K562 (cell line): ENCODE measurements around the gene ANKRD45. TPM values are rescaled to one million over a fixed set of nuclear protein-coding genes. Genes with fewer than 3 reads are reported as not detected.

Source experiments
- ATAC-seq: fragments of 200-7000 bp; cut with Tn5 transposase; 3 replicates; pipeline ENCODE4 v1.9.1; 2020; ENCODE audit warnings: moderate library complexity
- BruUV-seq: library from RNA; stranded (reverse); fragments of 400-500 nt; replicated peaks from 2 replicates; lab custom pipeline; 2021; lab: Mats Ljungman, UMichigan
- CTCF ChIA-PET: fragments of 300-600 bp; formaldehyde crosslinking; extraction: SDS; loops from one replicate; lab custom pipeline; 2021; ENCODE audit warnings: low intra/inter-chr PET ratio; lab: Yijun Ruan, JAX
- POLR2A ChIA-PET: fragments of 300-600, 350-650 bp; sonication (Branson Sonifier 250); formaldehyde crosslinking; extraction: SDS; loops from one replicate; lab custom pipeline; 2021; ENCODE audit warnings: antibody characterized with exemption, inconsistent platforms; lab: Yijun Ruan, JAX
- DNase-seq, 4 experiments: peaks; one replicate each; pipeline versions ENCODE4 v3.0.0 to v3.0.0-alpha.2; 2011 to 2018; ENCODE audit warnings: low spot score in 3 of 4, mixed read lengths in 3 of 4; ENCODE audit errors: extremely low read depth in 1 of 4
- FAIRE-seq: peaks from 2 replicates; lab custom pipeline; 2011; peaks lifted over from hg19 to GRCh38; lab: Jason Lieb, UNC
- H2AFZ ChIP-seq: 2 replicates; pipeline ENCODE4 v1.6.0; 2011; ENCODE audit warnings: low read depth, low read length, control low read depth, inconsistent platforms
- H3K27ac ChIP-seq: fragments of 200-600 bp; 3 replicates; pipeline ENCODE4 v1.8.0; 2011; ENCODE audit warnings: low read depth, mild to moderate bottlenecking, control low read depth, inconsistent platforms, low read length, moderate library complexity, mixed read lengths; ENCODE audit errors: extremely low read depth
- H3K27me3 ChIP-seq, 2 experiments: fragments of 300-600 bp in 1 of 2; 2 replicates in 1 of 2; 3 replicates in 1 of 2; pipeline versions ENCODE4 v1.6.0 to v1.8.0; 2011; ENCODE audit warnings: inconsistent platforms in 2 of 2, low read length in 2 of 2, mild to moderate bottlenecking in 1 of 2, mixed read lengths in 1 of 2, moderate library complexity in 1 of 2; ENCODE audit not compliant: control insufficient read depth in 2 of 2, insufficient read depth in 2 of 2
- H3K36me3 ChIP-seq: fragments of 300-600 bp; 3 replicates; pipeline ENCODE4 v1.8.0; 2011; ENCODE audit warnings: mild to moderate bottlenecking, low read length, inconsistent platforms; ENCODE audit not compliant: control insufficient read depth, insufficient read depth
- H3K4me1 ChIP-seq, 2 experiments: fragments of 200-600 bp in 1 of 2; replicated peaks in 1 of 2; 2 replicates in 1 of 2; 3 replicates in 1 of 2; pipeline versions ENCODE4 v1.5.1 to v1.8.0; 2011; ENCODE audit warnings: inconsistent platforms in 2 of 2, low read length in 2 of 2, mild to moderate bottlenecking in 1 of 2, mixed read lengths in 1 of 2, moderate library complexity in 1 of 2; ENCODE audit not compliant: control insufficient read depth in 2 of 2, insufficient read depth in 2 of 2
- H3K4me2 ChIP-seq: 2 replicates; pipeline ENCODE4 v1.6.1; 2011; ENCODE audit warnings: low read length, control low read depth, inconsistent platforms, mixed read lengths; ENCODE audit not compliant: insufficient read depth
- H3K4me3 ChIP-seq: fragments of 200-600 bp; sonication (generic), shearing (Covaris generic); 2 replicates; pipeline ENCODE4 v1.5.1; 2016; ENCODE audit warnings: control low read depth, inconsistent platforms
- H3K79me2 ChIP-seq: fragments of 200-600 bp; 3 replicates; pipeline ENCODE4 v1.8.0; 2011; ENCODE audit warnings: low read length, inconsistent platforms; ENCODE audit not compliant: control insufficient read depth, insufficient read depth
- H3K9ac ChIP-seq, 2 experiments: 2 replicates each; pipeline versions ENCODE4 v1.6.0 to v1.6.1; 2011; ENCODE audit warnings: low read depth in 2 of 2, low read length in 2 of 2, control low read depth in 1 of 2, inconsistent platforms in 1 of 2, mild to moderate bottlenecking in 1 of 2, mixed read lengths in 1 of 2; ENCODE audit not compliant: insufficient read depth in 1 of 2
- H3K9me1 ChIP-seq: one replicate; pipeline ENCODE4 v1.6.0; 2011; ENCODE audit warnings: inconsistent platforms, mild to moderate bottlenecking, low read length, moderate library complexity; ENCODE audit not compliant: control insufficient read depth, insufficient read depth
- H3K9me3 ChIP-seq: replicated peaks from 2 replicates; pipeline ENCODE4 v1.5.1; 2011; ENCODE audit warnings: low read depth, low read length, inconsistent platforms; ENCODE audit not compliant: control insufficient read depth, insufficient read depth
- H4K20me1 ChIP-seq: replicated peaks from 2 replicates; pipeline ENCODE4 v1.6.1; 2011; ENCODE audit warnings: low read length, inconsistent platforms, mixed read lengths; ENCODE audit not compliant: control insufficient read depth, insufficient read depth
- BCLAF1 ChIP-seq, 2 experiments: fragments of 450-650 bp in 1 of 2; IDR thresholded peaks; 2 replicates each; pipeline ENCODE4 v1.6.1; 2011 to 2017; ENCODE audit warnings: low read depth in 2 of 2, antibody characterized with exemption in 1 of 2, borderline replicate concordance in 1 of 2, low read length in 1 of 2, mild to moderate bottlenecking in 1 of 2, mixed read lengths in 1 of 2; ENCODE audit not compliant: control insufficient read depth in 1 of 2
- BRF2 ChIP-seq: IDR thresholded peaks from 3 replicates; pipeline ENCODE4 v1.6.1; 2011; ENCODE audit warnings: borderline replicate concordance, mild to moderate bottlenecking; ENCODE audit not compliant: insufficient read length, insufficient read depth
- GMEB1 ChIP-seq: fragments of 250-450 bp; sonication (Bioruptor Pico); IDR thresholded peaks from 2 replicates; pipeline ENCODE4 v1.4.0; 2020; ENCODE audit warnings: mild to moderate bottlenecking
- MXI1 ChIP-seq: IDR thresholded peaks from 2 replicates; pipeline ENCODE4 v1.6.1; 2011; ENCODE audit warnings: low read depth, mild to moderate bottlenecking, improper control_type of control experiment, low read length
- NELFE ChIP-seq: IDR thresholded peaks from 2 replicates; pipeline ENCODE4 v1.6.1; 2011; ENCODE audit warnings: mild to moderate bottlenecking; ENCODE audit not compliant: insufficient read depth, insufficient read length
- PCBP1 ChIP-seq: fragments of 200-400 bp; formaldehyde crosslinking; IDR thresholded peaks from 2 replicates; pipeline ENCODE4 v1.6.1; 2018; ENCODE audit warnings: mild to moderate bottlenecking, low read depth, low read length; ENCODE audit not compliant: poor library complexity, severe bottlenecking
- TRIM28 ChIP-seq: fragments of 450-650 bp; IDR thresholded peaks from 2 replicates; pipeline ENCODE4 v1.6.1; 2017
- U2AF2 ChIP-seq: fragments of 200-400 bp; formaldehyde crosslinking; optimal IDR thresholded peaks from 2 replicates; pipeline ENCODE3; 2017; ENCODE audit warnings: low read depth, mild to moderate bottlenecking, low read length
- ZNF184 ChIP-seq: sonication (generic); formaldehyde crosslinking; IDR thresholded peaks from 2 replicates; pipeline ENCODE4 v1.5.0; 2020; ENCODE audit warnings: missing genetic modification reagents
- ZNF431 ChIP-seq: sonication (generic); formaldehyde crosslinking; IDR thresholded peaks from 2 replicates; pipeline ENCODE4 v1.8.0; 2022; ENCODE audit warnings: mild to moderate bottlenecking, missing genetic modification reagents
- ZNF449 ChIP-seq: fragments of 250-450 bp; sonication (Bioruptor Pico); IDR thresholded peaks from 2 replicates; pipeline ENCODE4 v1.8.0; 2022; ENCODE audit warnings: moderate library complexity, mild to moderate bottlenecking, inconsistent platforms
- ZSCAN32 ChIP-seq: fragments of 450-650 bp; formaldehyde crosslinking; IDR thresholded peaks from 2 replicates; pipeline ENCODE4 v1.4.0; 2020; ENCODE audit warnings: mild to moderate bottlenecking, moderate library complexity
- WGBS: fragments of 100-300 bp; shearing (Covaris generic); methylation state at CpG from one replicate; pipeline ENCODE4 v1.1.6; 2016; ENCODE audit warnings: low coverage, mixed read lengths; ENCODE audit not compliant: insufficient coverage; ENCODE audit errors: missing lambda C conversion rate; 5-methylcytosine and 5-hydroxymethylcytosine counted together
- in situ Hi-C: fragments of 300-500 bp; cut with MboI; formaldehyde crosslinking; loops from 4 replicates; pipeline ENCODE4 v1.15.0; 2018; ENCODE audit warnings: inconsistent platforms, mixed read lengths
- intact Hi-C: fragments of 100-400 bp; cut with micrococcal nuclease; formaldehyde crosslinking; loops from 2 replicates; pipeline ENCODE4 v1.14.2; 2022
- polyA plus RNA-seq, 8 experiments: library from polyadenylated mRNA; depleted of rRNA in 4 of 8; stranded (reverse) in 5 of 8; unstranded in 3 of 8; fragments of >200 nt; fragmentation: Nextera tagmentation in 2 of 8; fragmentation: Illumina TruSeq in 1 of 8; extraction: Ambion mirVana in 2 of 8; extraction: Trizol in 1 of 8; gene quantifications; 2 replicates each; pipeline versions ENCODE4 v1.2.1 to v1.2.3, GENCODE V29; 2011 to 2014; ENCODE audit warnings: inconsistent platforms in 1 of 8, missing spikeins in 1 of 8
- total RNA-seq, 7 experiments: library from RNA; depleted of rRNA in 6 of 7; stranded (reverse); fragments of >200 nt in 6 of 7; fragmentation: Illumina TruSeq in 2 of 7; extraction: Trizol in 2 of 7; gene quantifications; 2 replicates each; pipeline versions ENCODE4 v1.2.1 to v1.2.3, GENCODE V29; 2011 to 2021; ENCODE audit warnings: low replicate concordance in 1 of 7

ANKRD45 gene
- total and polyA plus RNA-seq, 9 of the 15 experiments (the other 6 are each of a cell fraction or from before 2014, with no cell fraction given): 0.10 to 0.30 (median 0.11) TPM; not detected in 2

GRCh38 chr1:173638043-173639021 lies 31.3 kb downstream of the ANKRD45 start:
- FAIRE-seq: no peak
- peaks cover 0 to 3% of the 10 kb centered on the region in 2 experiments; a peak in 2 of 5 replicates for H3K4me1 ChIP-seq
- POLR2A ChIA-PET: interaction anchor here (0.6 to 2.1 kb wide), 5 partner anchors 9 to 101 kb away, joined by 3 to 9 read pairs (median 4); partner anchors contain the start of gene SLC9C2

More at GRCh38 chr1:173638043-173639021, 31.3 kb downstream of the ANKRD45 start:
- H3K27me3 ChIP-seq: no peaks in the 10 kb centered on the region
- no peaks in the 10 kb centered on the region for H4K20me1 ChIP-seq
- no peak overlapping the region for H3K4me3 ChIP-seq
- no peak; the same call in 2 of the 3 replicates for ATAC-seq
- no peaks in the 10 kb centered on the region for H3K36me3 ChIP-seq
- intact Hi-C loops: no loop called here
- in situ Hi-C loops: no loop called here
- no peak for DNase-seq
- no peaks in the 10 kb centered on the region; the same call in 1 of the 2 replicates for H3K9me3 ChIP-seq
- H3K9ac ChIP-seq: no peak overlapping the region
- TF ChIP-seq NELFE (no peak), ZNF449 (CRISPR knock-in tag) (no peak), U2AF2 (no peak), ZSCAN32 (CRISPR knock-in tag) (no peak), PCBP1 (no peak), BRF2 (no peak), ZNF431 (CRISPR knock-in tag) (no peak), TRIM28 (no peak), MXI1 (no peak), GMEB1 (no peak), BCLAF1 (IDR thresholded peaks at IDR 0.05; ENCODE audit: borderline replicate concordance in 1 of 2, control insufficient read depth in 1 of 2, low read depth in 2 of 2, low read length in 1 of 2) (no peak), ZNF184 (CRISPR knock-in tag) (no peak)
- H3K9me1 ChIP-seq: no peaks in the 10 kb centered on the region
- CTCF ChIA-PET: no interaction called here
- no peak overlapping the region; the same call in 1 of the 2 replicates for H3K4me2 ChIP-seq
- no peak overlapping the region for H3K27ac ChIP-seq
- no peaks in the 10 kb centered on the region for H3K79me2 ChIP-seq
- no TSS peak for BruUV-seq
- 43% methylated on average over 10 of the region's 12 CpGs for WGBS
- peak overlapping the region; percentile 62; the same call in 1 of the 2 replicates for H2AFZ ChIP-seq
